HK-2 (cell line): ENCODE measurements around the gene DIDO1.
"Not testable (repeated sequence)": the region's sequence is repeated elsewhere in the genome, so short reads cannot be mapped to it uniquely, and the experiment has no call there.

Experiments
- DNase-seq: peaks from one replicate; pipeline ENCODE4 v3.0.0-alpha.2; 2018; ENCODE audit not compliant: unreplicated experiment

The DIDO1 gene

DNA sequence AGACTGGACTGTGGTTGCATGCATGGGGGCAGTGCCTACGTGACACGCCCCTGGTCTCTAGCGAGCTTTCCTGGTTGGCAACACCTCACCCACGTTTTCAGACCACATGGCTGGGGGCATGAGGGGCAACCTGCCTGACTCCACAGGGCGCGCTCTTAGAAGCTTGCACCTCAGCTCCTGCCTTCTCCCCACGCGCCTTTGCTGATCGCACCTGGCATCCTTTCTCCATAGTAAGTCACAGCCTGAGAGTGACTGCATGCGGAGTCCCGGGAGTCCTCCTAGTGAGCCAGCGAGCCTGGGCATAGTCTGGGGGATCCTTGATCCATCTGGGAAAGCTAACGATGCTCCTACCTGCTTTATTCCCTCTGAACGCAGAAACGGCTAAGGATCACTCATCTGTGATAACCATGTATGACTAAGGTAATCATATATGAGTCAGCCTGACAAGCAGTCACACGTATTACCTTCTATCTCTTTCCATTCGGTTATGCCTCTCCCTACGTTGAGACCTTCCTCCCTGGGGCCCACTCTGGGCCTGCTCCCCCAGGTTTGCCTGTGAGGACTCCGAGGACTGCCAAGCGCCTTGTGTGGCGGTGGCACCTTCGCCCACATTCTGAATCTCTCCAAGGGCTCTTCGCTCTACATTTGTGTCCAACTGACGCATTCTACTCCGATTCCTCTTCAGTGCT lies 69.2 kb downstream of the DIDO1 start:
- DNase-seq, result peak; percentile 16

- no peak for DNase-seq
Measured at GRCh38 chr20:62855120-62855519, 71.2 kb downstream of the DIDO1 start.

GRCh38 chr20:62854121-62854520 lies 72.2 kb downstream of the DIDO1 start:
- DNase-seq, result no peak

DNA sequence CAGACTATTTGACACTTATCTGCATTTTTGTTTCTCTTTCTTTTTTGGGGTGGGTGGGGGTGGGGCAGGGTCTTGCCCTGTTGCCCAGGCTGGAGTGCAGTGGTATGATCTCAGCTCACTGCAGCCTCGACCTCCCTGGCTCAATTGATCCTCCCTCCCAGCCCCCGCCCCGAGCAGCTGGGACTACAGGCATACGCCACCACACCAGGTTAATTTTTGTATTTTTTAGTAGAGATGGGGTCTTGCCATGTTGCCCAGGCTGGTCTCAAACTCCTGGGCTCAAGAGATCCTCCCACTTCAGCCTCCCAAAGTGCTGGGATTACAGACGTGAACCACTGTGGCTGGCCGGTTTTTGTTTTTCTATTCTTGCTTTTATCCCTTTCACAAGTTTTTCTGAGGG lies 73.0 kb downstream of the DIDO1 start:
- not testable (repeated sequence) for DNase-seq

GRCh38 chr20:62852841-62853240 lies 73.5 kb downstream of the DIDO1 start:
- no peak for DNase-seq

GRCh38 chr20:62852196-62852595 lies 74.1 kb downstream of the DIDO1 start:
- no peak for DNase-seq

DNA sequence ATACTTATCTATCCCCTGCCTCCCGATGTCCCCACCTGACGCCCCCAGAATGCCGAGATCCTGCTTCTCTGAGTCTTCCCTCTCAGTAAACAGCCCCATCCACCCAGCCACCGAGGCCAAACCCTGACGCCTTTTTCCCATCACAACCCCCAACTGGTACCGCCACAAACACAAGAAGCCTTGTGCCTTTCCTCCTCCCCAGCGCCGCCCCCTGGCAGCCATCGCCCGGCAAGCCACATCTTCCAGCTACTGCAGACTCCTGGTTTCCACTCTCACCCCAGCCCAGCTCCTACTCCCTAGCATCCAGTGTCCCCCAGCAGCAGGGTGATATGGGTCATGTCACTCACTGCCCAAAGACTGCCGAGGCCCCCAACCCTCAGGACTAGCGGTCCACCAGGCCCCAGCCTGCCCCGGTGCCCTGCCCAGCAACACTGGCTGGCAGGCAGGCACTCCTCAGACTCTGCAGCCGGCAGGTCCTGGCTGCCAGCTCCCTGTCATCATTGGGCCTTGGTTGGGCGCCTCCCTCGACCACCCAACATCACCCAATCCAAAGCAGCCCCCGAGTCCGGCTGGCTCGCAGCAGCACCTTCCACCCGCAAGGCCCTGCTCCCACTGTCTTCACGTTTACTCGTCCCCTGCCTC lies 75.9 kb downstream of the DIDO1 start:
- DNase-seq, result no peak

DNA sequence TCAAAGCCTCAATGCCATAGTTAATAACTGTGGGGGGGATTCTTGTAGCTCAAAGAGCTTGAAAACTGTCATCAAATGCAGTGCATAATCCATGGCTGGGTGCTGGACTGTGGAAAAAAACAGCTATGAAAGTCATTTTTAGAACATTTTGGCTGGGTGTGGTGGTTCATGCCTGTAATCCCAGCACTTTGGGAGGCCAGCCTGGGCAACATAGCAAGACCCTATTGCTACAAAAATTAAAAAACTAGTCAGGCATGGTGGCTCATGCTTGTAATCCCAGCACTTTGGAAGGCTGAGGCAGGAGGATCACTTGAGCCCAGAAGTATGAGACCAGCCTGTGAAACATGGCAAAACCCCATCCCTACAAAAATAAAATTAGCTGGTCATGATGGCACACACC lies 76.9 kb downstream of the DIDO1 start:
- no peak for DNase-seq

DNA sequence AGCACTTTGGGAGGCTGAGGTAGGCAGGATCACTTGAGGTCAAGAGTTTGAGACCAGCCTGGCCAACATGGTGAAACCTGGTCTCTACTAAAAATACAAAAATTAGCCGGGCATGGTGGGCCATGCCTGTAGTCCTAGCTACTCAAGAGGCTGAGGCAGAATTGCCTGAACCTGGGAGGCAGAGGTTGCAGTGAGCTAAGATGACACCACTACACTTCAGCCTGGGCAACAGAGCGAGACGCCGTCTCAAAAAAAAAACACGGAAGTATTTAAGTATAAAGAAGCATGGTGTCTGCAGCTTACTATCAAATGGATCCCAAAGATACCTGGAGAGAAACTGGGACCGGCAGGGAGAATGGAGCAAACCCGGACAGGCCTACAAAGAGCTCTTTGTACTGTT lies 77.4 kb downstream of the DIDO1 start:
- not testable (repeated sequence) for DNase-seq

GRCh38 chr20:62846166-62846890 lies 80.0 kb downstream of the DIDO1 start:
- DNase-seq, result no peak

DNA sequence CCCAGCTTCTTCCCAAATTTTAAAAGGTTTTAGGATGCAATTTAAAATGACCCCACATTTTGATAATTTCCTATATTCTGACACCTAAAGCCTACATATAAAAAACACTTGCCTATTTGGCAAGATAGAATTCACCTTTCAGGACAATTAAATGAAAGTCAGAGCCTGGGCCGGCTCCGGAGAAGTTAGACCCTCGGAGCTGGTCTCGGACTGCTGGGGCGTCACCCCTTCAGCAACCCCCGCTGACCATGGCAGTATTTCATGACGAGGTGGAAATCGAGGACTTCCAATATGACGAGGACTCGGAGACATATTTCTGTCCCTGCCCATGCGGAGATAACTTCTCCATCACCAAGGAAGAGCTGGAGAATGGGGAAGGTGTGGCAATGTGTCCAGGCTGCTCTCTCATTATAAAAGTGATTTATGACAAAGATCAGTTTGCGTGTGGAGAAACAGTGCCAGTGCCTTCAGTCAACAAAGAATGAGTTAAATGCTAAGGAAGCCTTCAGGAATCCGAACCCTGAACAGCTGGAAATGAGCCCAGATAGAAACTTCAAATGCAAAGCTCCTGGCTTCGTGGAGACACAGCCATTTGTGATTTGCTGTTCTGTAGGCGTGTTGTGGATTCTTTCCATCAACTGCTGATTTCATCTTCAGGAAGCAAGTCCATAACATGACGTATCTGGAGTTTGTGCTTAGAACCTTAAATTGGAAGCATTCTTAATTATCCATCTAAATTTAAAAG lies 80.7 kb downstream of the DIDO1 start:
- no peak for DNase-seq

GRCh38 chr20:62844182-62844581 lies 82.1 kb downstream of the DIDO1 start:
- DNase-seq, result no peak

DNA sequence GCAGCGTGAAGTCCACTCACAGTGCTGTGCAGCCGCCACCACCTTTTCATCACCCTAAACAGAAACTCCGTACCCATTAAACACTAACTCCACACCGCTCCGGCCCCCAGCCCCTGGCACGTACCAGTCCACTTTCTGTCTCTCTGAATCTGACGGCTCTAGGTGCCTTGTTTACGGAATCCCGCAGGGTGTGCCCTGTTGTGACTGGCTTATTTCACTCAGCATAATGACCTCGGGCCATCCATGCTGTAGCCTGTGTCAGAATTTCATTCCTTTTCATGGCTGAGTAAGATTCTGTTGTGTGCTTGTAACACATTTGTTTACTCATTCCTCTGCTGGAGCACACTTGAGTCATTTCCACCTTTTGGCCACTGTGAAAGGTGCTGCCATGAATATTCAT lies 82.6 kb downstream of the DIDO1 start:
- no peak for DNase-seq

DNA sequence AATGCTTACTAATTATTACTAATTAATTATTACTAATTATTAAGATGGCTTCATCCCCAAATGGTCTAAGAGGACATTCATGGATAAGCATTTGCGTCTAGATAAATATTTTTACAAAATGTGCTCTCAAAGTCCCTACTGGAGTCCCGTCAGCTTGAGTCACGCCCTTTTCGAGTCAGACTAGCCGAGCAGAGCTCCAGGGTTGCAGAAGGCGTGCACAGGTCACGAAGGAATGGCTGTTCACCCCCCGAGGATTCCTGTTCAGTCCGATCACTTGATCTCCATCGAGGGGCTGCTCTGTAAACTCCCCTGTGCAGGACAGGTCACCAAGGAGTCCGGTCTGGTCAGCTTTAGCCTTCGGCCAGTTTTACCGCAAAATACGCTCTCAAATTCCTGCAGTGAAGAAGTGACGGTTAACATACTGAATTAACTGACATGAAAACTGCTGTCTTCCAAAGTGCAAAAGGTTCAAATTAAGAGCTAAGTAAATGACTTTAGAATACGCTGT lies 84.5 kb downstream of the DIDO1 start:
- DNase-seq, result no peak

DNA sequence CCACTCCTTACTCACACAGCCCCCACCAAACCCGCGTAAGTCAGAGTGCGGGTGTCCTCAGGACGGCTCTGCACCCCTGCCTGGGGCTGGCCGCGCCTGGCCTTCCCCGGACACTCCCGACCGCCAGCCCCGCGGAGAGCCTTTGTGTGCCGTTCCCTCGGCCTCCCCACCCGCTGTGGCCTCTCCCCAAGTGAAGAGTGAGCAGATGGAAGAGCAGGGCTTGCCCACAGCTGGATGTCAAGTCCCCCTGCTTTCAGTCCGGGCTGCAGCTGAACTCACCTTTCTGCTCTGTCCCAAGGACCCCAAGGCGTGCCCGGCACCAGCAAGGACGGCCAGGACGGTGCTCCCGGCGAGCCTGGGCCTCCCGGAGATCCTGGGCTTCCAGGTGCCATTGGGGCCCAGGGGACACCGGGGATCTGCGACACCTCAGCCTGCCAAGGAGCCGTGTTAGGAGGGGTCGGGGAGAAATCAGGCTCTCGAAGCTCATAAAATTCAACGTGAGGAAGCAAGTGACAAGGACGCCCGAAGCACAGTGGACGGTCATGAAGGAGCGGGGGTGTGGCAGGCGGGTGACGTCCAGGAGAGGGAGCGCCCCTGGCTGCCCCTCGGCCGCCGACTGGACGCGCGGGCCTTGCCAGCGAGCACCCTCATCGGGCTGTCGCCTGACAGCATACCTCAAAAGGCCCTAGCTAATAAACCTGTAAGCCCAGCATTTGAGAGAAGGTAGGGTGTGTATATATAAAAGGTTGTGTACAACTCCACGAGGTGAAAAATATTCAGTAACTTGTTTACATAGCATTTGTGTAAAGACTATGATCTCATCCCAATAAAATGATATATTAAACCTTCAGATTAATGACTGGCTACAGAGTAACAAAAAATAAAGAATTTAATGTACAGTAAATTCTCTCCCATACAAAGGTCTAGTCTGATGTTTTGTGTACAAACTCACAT lies 85.8 kb downstream of the DIDO1 start:
- no peak for DNase-seq

GRCh38 chr20:62839816-62840215 lies 86.5 kb downstream of the DIDO1 start:
- no peak for DNase-seq

DNA sequence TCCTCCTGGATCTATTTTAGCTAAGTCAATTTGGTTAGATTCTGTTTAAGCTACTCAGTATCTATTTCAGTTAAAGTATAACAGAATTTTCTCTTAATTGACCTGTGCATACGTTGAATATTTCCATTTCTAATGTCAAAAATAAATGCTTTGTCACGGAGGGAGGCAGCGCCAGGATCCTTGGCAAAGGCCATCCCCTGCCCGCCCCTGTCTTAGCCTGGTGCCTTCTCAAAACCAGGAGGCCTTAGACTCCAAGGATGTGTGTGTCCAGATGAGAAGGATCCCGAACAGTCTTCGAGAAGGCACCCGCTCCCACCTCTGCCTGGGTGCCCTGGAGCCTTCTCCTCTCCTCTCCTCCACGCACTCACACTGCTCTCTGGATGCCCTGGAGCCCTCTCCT lies 87.0 kb downstream of the DIDO1 start:
- DNase-seq, result no peak

GRCh38 chr20:62838128-62838891 lies 88.0 kb downstream of the DIDO1 start:
- no peak for DNase-seq

DNA sequence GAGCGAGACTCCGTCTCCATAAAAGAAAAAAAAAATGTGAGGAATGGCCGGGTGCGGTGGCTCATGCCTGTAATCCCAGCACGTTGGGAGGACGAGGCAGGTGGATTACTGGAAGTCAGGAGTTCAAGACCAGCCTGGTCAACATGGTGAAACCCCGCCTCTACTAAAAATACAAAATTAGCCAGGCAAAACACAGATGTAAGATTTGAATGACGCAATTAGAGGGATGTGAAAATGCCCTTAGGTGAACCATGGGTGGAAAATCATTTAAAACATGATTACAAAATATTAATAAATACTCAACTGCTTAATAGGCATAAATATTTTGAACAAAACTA lies 88.5 kb downstream of the DIDO1 start:
- no peak for DNase-seq

DNA sequence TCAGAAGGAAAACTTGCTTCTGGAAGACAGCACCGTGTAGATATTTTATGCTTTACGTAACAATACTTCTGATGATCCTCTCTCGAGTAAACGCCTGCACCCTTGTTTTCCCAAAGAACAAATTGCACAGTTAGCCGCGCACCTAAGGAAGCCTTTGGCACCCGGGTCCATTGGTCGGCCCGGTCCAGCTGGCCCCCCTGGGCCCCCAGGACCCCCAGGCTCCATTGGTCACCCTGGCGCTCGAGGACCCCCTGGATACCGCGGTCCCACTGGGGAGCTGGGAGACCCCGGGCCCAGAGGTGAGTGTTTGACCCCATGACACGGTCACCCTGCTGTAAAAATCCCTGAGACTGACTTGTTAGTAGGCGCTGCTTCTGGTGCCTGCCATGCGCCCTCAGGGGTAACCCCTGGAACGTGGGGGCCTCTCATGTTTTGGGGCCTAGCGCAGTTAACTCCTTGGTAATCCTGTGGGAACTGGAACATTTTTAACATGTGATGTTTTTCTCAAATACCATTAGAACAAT lies 89.3 kb downstream of the DIDO1 start:
- DNase-seq, result no peak
